Stimulated activated CD4-positive, alpha-beta T cell treated with anti-CD3 and anti-CD28 coated beads, Interleukin-1b, Interleukin-23, amount 100 ng/mL, for 1 hour (primary cell): ENCODE results near the gene ATXN3L.

Experiments
- DNase-seq, 2 donors: peaks; one replicate each; pipeline ENCODE4 v3.0.0-alpha.2; 2020; ENCODE audit warnings: low read depth in 2 of 2

ATXN3L gene

GRCh38 chrX:13319953-13320352 is at the start of gene ATXN3L:
ATXN3L (minus strand) TSS chrX:13320053; CDS start chrX:13319934, 119 bp downstream.
- DNase-seq, result no peak

GRCh38 chrX:13369256-13370030 is 49.6 kb upstream of the ATXN3L start:
- DNase-seq, result no peak

- no peak for DNase-seq
Observed at GRCh38 chrX:13367950-13368349, 48.1 kb upstream of the ATXN3L start.

GRCh38 chrX:13366698-13367097 is 46.8 kb upstream of the ATXN3L start:
- no peak for DNase-seq

GRCh38 chrX:13365161-13365560 is 45.3 kb upstream of the ATXN3L start:
- no peak for DNase-seq

GRCh38 chrX:13364230-13364857 is 44.5 kb upstream of the ATXN3L start:
- DNase-seq, result no peak

- DNase-seq, result no peak
Observed at GRCh38 chrX:13360146-13360545, 40.3 kb upstream of the ATXN3L start.

GRCh38 chrX:13357925-13358324 is 38.1 kb upstream of the ATXN3L start:
- no peak for DNase-seq

- DNase-seq, result no peak
Observed at GRCh38 chrX:13346646-13347045, 26.8 kb upstream of the ATXN3L start.

- DNase-seq, result no peak
Observed at GRCh38 chrX:13345438-13345837, 25.6 kb upstream of the ATXN3L start.

- DNase-seq, result no peak
Observed at GRCh38 chrX:13345037-13345436, 25.2 kb upstream of the ATXN3L start.

- no peak for DNase-seq
Observed at GRCh38 chrX:13341491-13342101, 21.7 kb upstream of the ATXN3L start.

- DNase-seq, result no peak
Observed at GRCh38 chrX:13340182-13340791, 20.4 kb upstream of the ATXN3L start.

GRCh38 chrX:13339607-13340006 is 19.8 kb upstream of the ATXN3L start:
- DNase-seq, result no peak

GRCh38 chrX:13338996-13339515 is 19.2 kb upstream of the ATXN3L start:
- DNase-seq, result no peak

- no peak for DNase-seq
Observed at GRCh38 chrX:13334491-13334890, 14.6 kb upstream of the ATXN3L start.

- DNase-seq, result no peak
Observed at GRCh38 chrX:13330446-13330845, 10.6 kb upstream of the ATXN3L start.

- no peak for DNase-seq
Observed at GRCh38 chrX:13327666-13328065, 7.8 kb upstream of the ATXN3L start.

- DNase-seq, result no peak
Observed at GRCh38 chrX:13323241-13323640, 3.4 kb upstream of the ATXN3L start.

GRCh38 chrX:13317366-13317765 is 2.5 kb downstream of the ATXN3L start:
- DNase-seq, result no peak

- DNase-seq, result no peak
Observed at GRCh38 chrX:13311560-13311959, 8.3 kb downstream of the ATXN3L start.

GRCh38 chrX:13309631-13310030 is 10.2 kb downstream of the ATXN3L start:
- DNase-seq, result no peak
